Erythroblast (primary cell): ENCODE results near the gene MACROD2.

Experiments used
- GATA1 ChIP-seq: IDR thresholded peaks from 2 replicates; pipeline ENCODE4 v1.6.1; 2011; ENCODE audit warnings: low read depth, mild to moderate bottlenecking, control low read depth, low read length, moderate library complexity
- POLR2A ChIP-seq: IDR thresholded peaks from 2 replicates; pipeline ENCODE4 v1.6.1; 2011; ENCODE audit warnings: mild to moderate bottlenecking, low read length

DNA sequence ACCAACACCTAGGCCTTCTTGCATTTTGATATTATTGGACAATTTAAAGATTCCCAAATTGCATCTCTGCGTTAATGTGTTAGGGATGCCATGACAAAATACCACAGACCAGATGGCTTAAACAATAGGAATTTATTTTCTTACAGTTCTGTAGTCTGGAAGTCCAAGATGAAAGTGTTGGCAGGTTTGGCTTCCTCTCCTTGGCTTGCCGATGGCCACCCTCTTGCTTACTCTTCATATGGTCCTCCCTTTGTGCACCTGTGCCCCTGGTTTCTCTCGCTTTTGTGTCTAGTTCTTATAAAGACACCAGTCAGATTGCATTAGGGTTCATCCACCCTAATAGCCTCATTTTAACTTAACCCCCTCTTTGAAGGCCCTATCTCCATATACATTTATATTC is 1184.5 kb downstream of the MACROD2 start:
- no peak for TF ChIP-seq POLR2A
- TF ChIP-seq GATA1, result no peak
